Activated CD8-positive, alpha-beta T cell treated with anti-CD3 and anti-CD28 coated beads, Interleukin-2, amount 10 ng/mL, durations not matched to agents 7 days and 5 days (primary cell): Measurements from ENCODE around the gene GGTA1. TPM values are rescaled to one million over a fixed set of nuclear protein-coding genes. Genes with fewer than 3 reads are reported as not detected.

Experiments
- ATAC-seq: fragments of 150-1000 bp; cut with Tn5 transposase; one replicate; pipeline ENCODE4 v1.10.0; 2021; ENCODE audit warnings: moderate library complexity
- CTCF ChIA-PET: fragments of 350-600 bp; sonication (Branson Sonifier 250); formaldehyde crosslinking; loops from one replicate; lab custom pipeline; 2021; ENCODE audit warnings: antibody characterized with exemption; lab: Charles Lee
- POLR2A ChIA-PET: fragments of 350-600 bp; sonication (Branson Sonifier 250); formaldehyde crosslinking; loops from one replicate; lab custom pipeline; 2021; ENCODE audit warnings: antibody characterized with exemption; lab: Charles Lee
- DNase-seq: peaks from one replicate; pipeline ENCODE4 v3.0.0-alpha.2; 2020
- H3K27ac Mint-ChIP-seq: one replicate; pipeline ENCODE4 v1.8.0; 2021; ENCODE audit warnings: mild to moderate bottlenecking, mixed read lengths
- H3K27me3 Mint-ChIP-seq: one replicate; pipeline ENCODE4 v1.8.0; 2021; ENCODE audit warnings: low read depth, mixed read lengths
- H3K36me3 Mint-ChIP-seq: one replicate; pipeline ENCODE4 v1.8.0; 2021; ENCODE audit warnings: low read depth, mixed read lengths
- H3K4me1 Mint-ChIP-seq: one replicate; pipeline ENCODE4 v1.8.0; 2021; ENCODE audit warnings: low read depth, mixed read lengths
- H3K4me3 Mint-ChIP-seq: one replicate; pipeline ENCODE4 v1.8.0; 2021; ENCODE audit warnings: mild to moderate bottlenecking, mixed read lengths
- H3K9me3 Mint-ChIP-seq: one replicate; pipeline ENCODE4 v1.8.0; 2022; ENCODE audit warnings: mixed read lengths; ENCODE audit not compliant: insufficient read depth
- total RNA-seq, 2 experiments: library from RNA; stranded (reverse); gene quantifications; one replicate each; pipeline ENCODE4 v1.2.3, GENCODE V29; 2021

The GGTA1 gene
- total RNA-seq, 2 experiments from 2014 or later: not detected

DNA sequence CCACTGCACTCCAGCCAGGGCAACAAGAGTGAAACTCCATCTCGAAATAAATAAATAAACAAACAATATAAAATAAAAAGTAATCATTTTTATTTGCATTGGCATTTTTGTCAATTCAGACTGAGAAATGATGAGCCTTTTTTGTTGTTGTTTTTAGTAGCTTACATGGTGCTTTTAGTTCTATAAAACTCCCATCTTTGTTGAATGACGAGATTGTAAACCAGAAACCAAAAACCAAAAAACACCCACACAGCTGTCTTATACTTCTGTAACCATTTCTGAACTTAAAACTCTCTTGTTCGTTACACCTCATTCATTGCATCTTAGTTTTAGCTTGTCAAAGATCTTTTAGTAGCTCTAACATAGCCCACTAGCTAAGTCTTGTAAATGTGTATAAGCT lies 44.7 kb downstream of the GGTA1 start:
- ATAC-seq (no peak), DNase-seq (no peak)
- no peaks in the 10 kb centered on the region for H3K9me3 Mint-ChIP-seq
- H3K27ac Mint-ChIP-seq: no peak overlapping the region
- ChIA-PET POLR2A (interaction anchor here (0.7 kb wide), 1 partner anchor 50 kb away, joined by 3 read pairs; no protein-coding TSS in a partner anchor), CTCF (interaction anchor here (1.4 to 6.1 kb wide), 5 partner anchors 7 to 135 kb away, joined by 5 to 34 read pairs (median 7); no protein-coding TSS in a partner anchor)
- H3K4me1 Mint-ChIP-seq: peaks cover 31% of the 10 kb centered on the region
- H3K27me3 Mint-ChIP-seq: peaks cover 30% of the 10 kb centered on the region
- no peak overlapping the region for H3K4me3 Mint-ChIP-seq
- H3K36me3 Mint-ChIP-seq: no peaks in the 10 kb centered on the region

DNA sequence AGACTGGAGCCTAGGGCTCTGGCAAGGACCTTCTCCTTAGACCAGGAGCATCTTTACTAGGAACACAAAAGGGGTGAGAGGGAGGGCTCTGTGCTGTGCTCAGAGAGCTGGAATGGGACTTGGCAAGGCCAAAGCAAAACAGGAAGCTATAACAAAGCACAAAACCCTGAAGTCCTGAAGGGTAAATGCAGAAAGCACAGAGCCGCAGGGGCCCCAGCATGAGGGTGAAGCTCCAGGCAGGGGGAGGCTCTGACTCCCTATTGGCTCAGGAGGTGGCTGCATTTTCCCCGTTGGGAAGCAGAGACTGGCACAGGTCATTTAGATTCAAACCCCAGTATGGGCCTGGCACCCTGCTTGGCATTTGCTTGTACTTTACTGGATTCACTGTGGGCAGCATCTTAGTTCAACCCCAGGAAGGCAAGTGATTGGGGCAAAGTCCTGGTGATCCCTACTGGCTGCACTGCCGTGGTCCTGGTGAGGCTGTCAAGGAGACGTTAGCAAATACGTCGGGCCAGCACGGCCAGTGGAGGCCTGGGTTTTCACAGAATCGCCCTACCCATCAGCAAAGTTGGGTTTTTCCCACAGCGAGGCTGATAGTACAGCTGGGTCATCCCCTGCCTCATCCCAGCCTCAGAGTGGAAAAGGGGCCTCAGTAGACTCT lies 46.3 kb downstream of the GGTA1 start:
- peaks cover 31% of the 10 kb centered on the region for H3K4me1 Mint-ChIP-seq
- no peaks in the 10 kb centered on the region for H3K36me3 Mint-ChIP-seq
- H3K4me3 Mint-ChIP-seq: no peak overlapping the region
- no peak for ATAC-seq
- ChIA-PET CTCF (interaction anchor here (1.5 to 6.1 kb wide), 3 partner anchors 9 to 175 kb away, joined by 3 to 34 read pairs (median 7); no protein-coding TSS in a partner anchor), POLR2A (no interaction called here)
- no peaks in the 10 kb centered on the region for H3K9me3 Mint-ChIP-seq
- no peak overlapping the region for H3K27ac Mint-ChIP-seq
- peaks cover 26% of the 10 kb centered on the region for H3K27me3 Mint-ChIP-seq
- no peak for DNase-seq

GRCh38 chr9:121452085-121452484 lies 47.6 kb downstream of the GGTA1 start:
- DNase-seq (no peak), ATAC-seq (no peak)
- POLR2A ChIA-PET: interaction anchor here (1.2 kb wide), 1 partner anchor 38 kb away, joined by 3 read pairs; no protein-coding TSS in a partner anchor
- no peaks in the 10 kb centered on the region for H3K36me3 Mint-ChIP-seq
- H3K27me3 Mint-ChIP-seq: peaks cover 32% of the 10 kb centered on the region
- CTCF ChIA-PET: interaction anchor here (1.6 to 6.1 kb wide), 2 partner anchors 10 to 132 kb away, joined by 5 to 34 read pairs; no protein-coding TSS in a partner anchor
- H3K27ac Mint-ChIP-seq: no peak overlapping the region
- H3K4me1 Mint-ChIP-seq: peaks cover 39% of the 10 kb centered on the region
- H3K4me3 Mint-ChIP-seq: no peak overlapping the region
- H3K9me3 Mint-ChIP-seq: no peaks in the 10 kb centered on the region

DNA sequence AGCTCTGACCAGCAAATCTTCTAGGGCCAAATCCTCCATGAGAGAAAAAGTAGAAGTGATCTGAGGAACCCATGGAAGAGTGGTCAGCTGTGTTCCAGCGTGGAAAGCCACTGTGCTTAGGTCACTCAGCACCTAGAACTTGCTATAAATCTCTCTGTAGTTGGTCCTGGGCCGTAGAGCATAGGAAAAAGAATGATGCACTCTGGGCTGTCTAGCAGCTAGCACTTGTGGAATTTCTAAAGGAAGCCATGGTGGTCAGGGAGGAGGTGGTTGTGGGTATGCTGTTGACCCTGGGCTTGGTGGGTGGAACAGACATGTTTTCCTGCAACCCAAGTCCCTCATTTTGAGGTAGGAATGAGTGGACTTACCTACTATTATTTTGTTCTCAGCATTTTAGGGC lies 48.1 kb downstream of the GGTA1 start:
- peaks cover 30% of the 10 kb centered on the region for H3K27me3 Mint-ChIP-seq
- H3K27ac Mint-ChIP-seq: no peak overlapping the region
- ChIA-PET CTCF (interaction anchor here (1.2 to 6.1 kb wide), 3 partner anchors 11 to 132 kb away, joined by 3 to 34 read pairs (median 5); no protein-coding TSS in a partner anchor), POLR2A (interaction anchor here (1.2 kb wide), 1 partner anchor 38 kb away, joined by 3 read pairs; no protein-coding TSS in a partner anchor)
- H3K9me3 Mint-ChIP-seq: no peaks in the 10 kb centered on the region
- no peak overlapping the region for H3K4me3 Mint-ChIP-seq
- no peak for DNase-seq
- no peaks in the 10 kb centered on the region for H3K36me3 Mint-ChIP-seq
- no peak for ATAC-seq
- H3K4me1 Mint-ChIP-seq: peaks cover 38% of the 10 kb centered on the region

DNA sequence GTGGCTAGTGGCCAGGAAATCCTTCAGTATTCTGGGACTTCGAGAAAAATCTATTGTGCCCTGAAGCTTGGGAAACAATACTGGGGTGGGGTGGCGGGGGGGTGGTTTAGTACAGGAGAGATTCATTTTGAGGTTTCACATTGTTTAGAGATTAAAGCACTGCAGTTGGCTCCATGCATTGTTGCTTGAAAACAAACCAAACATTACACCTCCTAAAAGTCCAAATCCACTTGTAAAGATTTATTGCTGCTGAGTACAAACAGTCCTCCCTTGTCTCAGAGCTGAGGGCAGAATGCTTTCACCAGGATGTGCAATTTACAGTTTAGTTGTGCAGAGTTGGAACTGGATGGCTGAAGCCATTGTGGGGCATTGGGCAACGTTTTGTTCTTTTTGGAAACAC lies 49.4 kb downstream of the GGTA1 start:
- ChIA-PET POLR2A (no interaction called here), CTCF (interaction anchor here (0.9 to 6.1 kb wide), 4 partner anchors 12 to 130 kb away, joined by 3 to 34 read pairs (median 4); no protein-coding TSS in a partner anchor)
- H3K9me3 Mint-ChIP-seq: no peaks in the 10 kb centered on the region

DNA sequence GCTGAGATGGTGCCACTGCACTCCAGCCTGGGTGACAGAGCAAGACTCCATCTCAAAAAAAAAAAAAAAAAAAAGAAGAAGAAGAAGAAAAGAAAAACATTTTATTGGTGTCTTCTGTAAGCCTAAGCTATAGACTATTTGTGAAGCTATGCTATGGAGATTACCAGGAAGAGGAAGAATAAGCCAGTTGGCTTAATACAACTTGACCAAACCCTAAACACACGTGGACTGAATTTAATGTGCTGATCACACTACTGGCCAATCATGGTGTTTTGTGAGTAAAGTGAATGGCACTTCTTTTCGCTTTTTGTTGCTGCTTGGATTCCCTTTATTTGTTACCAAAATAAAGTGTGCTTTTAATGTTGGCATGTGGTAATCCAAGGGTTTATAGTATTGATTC lies 49.9 kb downstream of the GGTA1 start:
- no peaks in the 10 kb centered on the region for H3K9me3 Mint-ChIP-seq
- POLR2A ChIA-PET: no interaction called here
- no peak overlapping the region for H3K27ac Mint-ChIP-seq
- H3K27me3 Mint-ChIP-seq: peaks cover 44% of the 10 kb centered on the region
- H3K4me3 Mint-ChIP-seq: no peak overlapping the region
- ATAC-seq: no peak
- no peaks in the 10 kb centered on the region for H3K36me3 Mint-ChIP-seq
- H3K4me1 Mint-ChIP-seq: peaks cover 23% of the 10 kb centered on the region
- no peak for DNase-seq
- CTCF ChIA-PET: interaction anchor here (6.1 kb wide), 1 partner anchor 12 kb away, joined by 34 read pairs; no protein-coding TSS in a partner anchor

More for the DNA sequence above, 49.4 kb downstream of the GGTA1 start:
- Mint-ChIP-seq H3K4me3 (no peak overlapping the region), H3K36me3 (no peaks in the 10 kb centered on the region), H3K4me1 (peaks cover 27% of the 10 kb centered on the region), H3K27me3 (peaks cover 42% of the 10 kb centered on the region), H3K27ac (no peak overlapping the region)
- DNase-seq (no peak), ATAC-seq (no peak)

GRCh38 chr9:121447321-121447834 lies 52.3 kb downstream of the GGTA1 start:
- ChIA-PET POLR2A (no interaction called here), CTCF (interaction anchor here (0.7 to 2.4 kb wide), 5 partner anchors 14 to 127 kb away, joined by 3 to 8 read pairs (median 3); no protein-coding TSS in a partner anchor)
- H3K4me1 Mint-ChIP-seq: peaks cover 16% of the 10 kb centered on the region
- no peaks in the 10 kb centered on the region for H3K36me3 Mint-ChIP-seq
- H3K4me3 Mint-ChIP-seq: no peak overlapping the region
- H3K27me3 Mint-ChIP-seq: peaks cover 47% of the 10 kb centered on the region
- H3K27ac Mint-ChIP-seq: no peak overlapping the region
- H3K9me3 Mint-ChIP-seq: no peaks in the 10 kb centered on the region
- DNase-seq: no peak
- no peak for ATAC-seq

DNA sequence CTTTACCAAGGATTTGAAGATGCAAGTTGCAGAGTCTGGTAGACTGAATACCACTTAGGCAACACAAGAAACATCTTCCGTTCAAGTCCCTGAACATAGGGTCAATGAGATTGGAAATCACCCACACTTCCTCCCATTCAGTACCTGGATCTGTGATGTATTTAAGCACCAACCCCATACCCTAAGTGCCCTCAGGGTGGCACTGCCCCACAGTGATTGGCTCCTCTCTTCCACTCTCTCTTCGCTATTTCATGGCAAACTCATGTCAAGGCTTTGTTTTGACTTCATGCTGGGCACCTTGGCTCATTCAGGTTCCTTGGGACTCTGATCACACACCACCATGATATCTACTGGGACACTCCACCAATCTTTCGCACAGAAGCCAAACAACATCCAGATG lies 53.7 kb downstream of the GGTA1 start:
- H3K4me3 Mint-ChIP-seq: no peak overlapping the region
- DNase-seq (peak; percentile 34), ATAC-seq (no peak)
- H3K36me3 Mint-ChIP-seq: no peaks in the 10 kb centered on the region
- H3K4me1 Mint-ChIP-seq: peaks cover 9% of the 10 kb centered on the region
- H3K27ac Mint-ChIP-seq: no peak overlapping the region
- ChIA-PET POLR2A (no interaction called here), CTCF (interaction anchor here (0.9 to 1.2 kb wide), 3 partner anchors 47 to 167 kb away, joined by 3 read pairs; no protein-coding TSS in a partner anchor)
- peaks cover 57% of the 10 kb centered on the region for H3K27me3 Mint-ChIP-seq
- H3K9me3 Mint-ChIP-seq: no peaks in the 10 kb centered on the region

DNA sequence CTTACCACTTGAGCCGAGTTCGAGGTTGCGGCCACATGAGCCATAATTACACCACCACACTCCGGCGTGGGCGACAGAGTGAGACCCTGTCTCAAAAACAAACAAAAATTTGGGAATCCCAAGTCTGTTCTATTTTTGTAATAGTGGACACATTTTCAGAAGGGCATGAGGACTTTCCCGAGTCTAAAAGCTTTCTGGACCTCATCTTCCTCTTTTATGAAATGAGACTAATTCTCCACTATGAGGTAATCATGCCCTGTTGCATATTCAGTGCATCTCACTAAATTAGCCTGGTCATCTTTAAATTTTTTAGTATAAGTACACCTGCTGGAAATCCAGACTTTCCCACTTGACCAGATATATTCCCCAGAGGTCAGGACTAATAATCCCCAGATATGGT lies 55.7 kb downstream of the GGTA1 start:
- Mint-ChIP-seq H3K27ac (no peak overlapping the region), H3K27me3 (peaks cover 52% of the 10 kb centered on the region), H3K9me3 (no peaks in the 10 kb centered on the region), H3K4me3 (no peak overlapping the region), H3K4me1 (peaks cover 9% of the 10 kb centered on the region), H3K36me3 (no peaks in the 10 kb centered on the region)
- DNase-seq (no peak), ATAC-seq (no peak)
- POLR2A ChIA-PET: no interaction called here
- CTCF ChIA-PET: interaction anchor here (0.9 kb wide), 1 partner anchor 102 kb away, joined by 3 read pairs; no protein-coding TSS in a partner anchor

DNA sequence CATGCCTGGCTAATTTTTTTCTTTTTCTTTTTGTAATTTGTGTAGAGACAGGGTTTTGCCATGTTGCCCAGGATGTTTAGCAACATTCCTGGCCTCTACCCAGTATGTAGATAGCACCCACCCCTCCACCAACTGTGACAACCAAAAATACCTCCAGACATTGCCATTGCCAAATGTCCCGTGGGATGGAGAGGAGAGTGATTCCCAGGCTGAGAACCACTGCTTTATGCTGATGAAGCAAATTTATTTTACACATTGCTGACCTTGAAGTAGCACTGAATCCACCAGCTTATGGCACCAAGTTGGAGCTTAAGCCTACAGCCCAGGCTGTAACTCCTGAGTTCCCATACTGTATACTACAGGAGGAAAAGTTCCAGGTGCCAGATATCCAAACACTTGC lies 58.5 kb downstream of the GGTA1 start:
- H3K4me3 Mint-ChIP-seq: no peak overlapping the region
- ATAC-seq: no peak
- no peak for DNase-seq

GRCh38 chr9:121439711-121440664 lies 59.7 kb downstream of the GGTA1 start:
- Mint-ChIP-seq H3K4me1 (no peaks in the 10 kb centered on the region), H3K27me3 (peaks cover 37% of the 10 kb centered on the region), H3K9me3 (no peaks in the 10 kb centered on the region), H3K36me3 (no peaks in the 10 kb centered on the region), H3K4me3 (no peak overlapping the region), H3K27ac (no peak overlapping the region)
- DNase-seq (no peak), ATAC-seq (no peak)
- POLR2A ChIA-PET: no interaction called here
- CTCF ChIA-PET: interaction anchor here (1.0 to 1.8 kb wide), 2 partner anchors 120 to 161 kb away, joined by 3 to 6 read pairs; no protein-coding TSS in a partner anchor

More for the DNA sequence above, 58.5 kb downstream of the GGTA1 start:
- H3K9me3 Mint-ChIP-seq: no peaks in the 10 kb centered on the region
- H3K4me1 Mint-ChIP-seq: no peaks in the 10 kb centered on the region
- no peaks in the 10 kb centered on the region for H3K36me3 Mint-ChIP-seq
- ChIA-PET CTCF (interaction anchor here (1.5 to 1.8 kb wide), 2 partner anchors 15 to 121 kb away, joined by 5 to 6 read pairs; no protein-coding TSS in a partner anchor), POLR2A (no interaction called here)
- peaks cover 38% of the 10 kb centered on the region for H3K27me3 Mint-ChIP-seq
- H3K27ac Mint-ChIP-seq: no peak overlapping the region
